Heart right ventricle (tissue), 16 donors: ENCODE measurements around the gene LRRC59. TPM values are rescaled to one million over a fixed set of nuclear protein-coding genes. Genes with fewer than 3 reads are reported as not detected.

Experiments
- ATAC-seq, 8 donors: fragments of 200-7000 bp; cut with Tn5 transposase; one replicate each; pipeline ENCODE4 v1.9.1; 2020; ENCODE audit warnings: mild to moderate bottlenecking in 8 of 8, moderate library complexity in 8 of 8, moderate number of reproducible peaks in 1 of 8
- DNase-seq, 2 donors: peaks; one replicate each; pipeline ENCODE4 v3.0.0-alpha.2; 2020
- H3K27ac ChIP-seq, 10 donors: fragments of 200-600 bp; sonication (generic) in 2 of 10; one replicate each; pipeline versions ENCODE4 v1.5.0 to v1.8.0; 2020 to 2022; ENCODE audit warnings: mild to moderate bottlenecking in 3 of 10
- H3K27me3 ChIP-seq, 7 donors: fragments of 200-600 bp; one replicate each; pipeline ENCODE4 v1.8.0; 2021 to 2022; ENCODE audit warnings: mild to moderate bottlenecking in 2 of 7
- H3K36me3 ChIP-seq, 9 donors: fragments of 200-600 bp; sonication (generic) in 1 of 9; one replicate each; pipeline versions ENCODE4 v1.5.0 to v1.8.0; 2020 to 2022; ENCODE audit warnings: mild to moderate bottlenecking in 2 of 9
- H3K4me1 ChIP-seq, 9 donors: fragments of 200-600 bp; sonication (generic) in 1 of 9; one replicate each; pipeline versions ENCODE4 v1.5.0 to v1.8.0; 2020 to 2022; ENCODE audit warnings: mild to moderate bottlenecking in 4 of 9
- H3K4me3 ChIP-seq, 10 donors: fragments of 200-600 bp; sonication (generic) in 2 of 10; one replicate each; pipeline versions ENCODE4 v1.5.0 to v1.8.0; 2020 to 2022; ENCODE audit warnings: mild to moderate bottlenecking in 7 of 10, moderate library complexity in 2 of 10
- H3K9me3 ChIP-seq, 11 donors: fragments of 200-600 bp in 10 of 11; sonication (generic) in 2 of 11; one replicate each; pipeline versions ENCODE4 v1.5.0 to v1.8.0; 2013 to 2022; ENCODE audit warnings: mild to moderate bottlenecking in 2 of 11, control low read depth in 1 of 11, moderate library complexity in 1 of 11
- CTCF ChIP-seq, 9 donors: fragments of 200-600 bp; sonication (generic) in 2 of 9; IDR thresholded peaks; one replicate each; pipeline versions ENCODE4 v1.5.0 to v1.8.0; 2021 to 2022; ENCODE audit warnings: antibody characterized with exemption in 9 of 9, mild to moderate bottlenecking in 5 of 9, moderate library complexity in 1 of 9
- WGBS, 2 donors: extraction: QIAGEN DNeasy Blood & Tissue Kit; methylation state at CpG; one replicate each; pipeline ENCODE4 v1.1.7; 2013; ENCODE audit warnings: inconsistent platforms in 1 of 2; 5-methylcytosine and 5-hydroxymethylcytosine counted together
- intact Hi-C, 10 donors: fragments of 100-400 bp; cut with DNase I; formaldehyde crosslinking; loops; one replicate each; pipeline versions ENCODE4 v1.11.1 to v1.14.2; 2022
- polyA plus RNA-seq, 2 donors: library from polyadenylated mRNA; stranded (reverse); fragments of 200-250 nt; gene quantifications; one replicate each; pipeline ENCODE4 v1.2.3, GENCODE V29; 2013
- total RNA-seq, 10 donors: library from RNA; stranded (reverse); fragmentation: NEBNext Ultra II Directional in 3 of 10; extraction: Animal tissue kit (Norgen Biotek cat#: 25700) in 3 of 10; gene quantifications; one replicate each; pipeline versions ENCODE4 v1.2.1 to v1.2.4, GENCODE V29; 2021 to 2023
- donor health status: Arrhythmogenic right ventricular cardiomyopathy.
- donor health status: ischemic (EF 13 %, LVEDD 7.1; RV severe dilation, severe dysfunction).
- donor health status: healthy with polysubstance abuse.
- donor health status: DM: no; HTN: yes; CAD: no.
- donor health status: DM: no; HTN: no; CAD: no.
- donor health status: ischemic (EF 25% LVEDD 6.9; RV normal size, moderate dysfunction).
- donor health status: ischemic (EF 25% LVEDD 5.7; RV mildly dilated, moderate dysfunction).
- donor health status: healthy.
- donor health status: DM: yes; HTN: yes; CAD: no.
- donor health status: Ischemic cardiomyopathy.
- donor health status: ischemic (EF 35%, LVEDD 5.7; RV mildly dilated, moderate dysfunction).
- donor health status: nonischemic (EF 11% LVEDD 7.7; RV severe dilation, severe dysfunction).
- donor health status: DM: yes; HTN: yes; CAD: no.
- donor health status: PGD.
- donor health status: ischemic (EF 29% LVEDD 5.4; RV normal size, mild dysfunction).
- donor health status: nonischemic (EF 23%, LVEDD 6.1; RV moderate dilation, normal function).

The LRRC59 gene
- total and polyA plus RNA-seq, 12 donors: 11.4 to 83.1 (median 24.7) TPM

GRCh38 chr17:50443505-50443974 is 46.2 kb upstream of the LRRC59 start:
- Histone ChIP-seq H3K27me3 (no peaks in the 10 kb centered on the region), H3K27ac (no peak overlapping the region), H3K4me3 (no peak overlapping the region), H3K9me3 (no peaks in the 10 kb centered on the region), H3K36me3 (peaks cover 0 to 4% (median 0%) of the 10 kb centered on the region in 9 donors), H3K4me1 (peaks cover 0 to 28% (median 10%) of the 10 kb centered on the region in 9 donors)
- TF ChIP-seq CTCF (IDR thresholded peaks at IDR 0.05): no peak
- intact Hi-C loops: no loop called here
- peak in 3 of 8 donors; percentile 45 to 63 (median 52) for ATAC-seq
- no peak for DNase-seq
- WGBS, 2 donors: 21% methylated on average over 3 of the region's 3 CpGs

GRCh38 chr17:50440838-50441829 is 43.8 kb upstream of the LRRC59 start:
- Histone ChIP-seq H3K4me3 (no peak overlapping the region), H3K36me3 (peaks cover 0 to 12% (median 0%) of the 10 kb centered on the region in 9 donors), H3K4me1 (peaks cover 0 to 17% (median 10%) of the 10 kb centered on the region in 9 donors), H3K27ac (no peak overlapping the region), H3K27me3 (no peaks in the 10 kb centered on the region), H3K9me3 (no peaks in the 10 kb centered on the region)
- WGBS, 2 donors: 86% methylated on average over 10 of the region's 10 CpGs
- DNase-seq (no peak), ATAC-seq (peak in 1 of 8 donors; percentile 12)
- no peak for TF ChIP-seq CTCF (IDR thresholded peaks at IDR 0.05)
- intact Hi-C loops: no loop called here

GRCh38 chr17:50440172-50440837 is 43.0 kb upstream of the LRRC59 start:
- Histone ChIP-seq H3K27ac (no peak overlapping the region), H3K27me3 (no peaks in the 10 kb centered on the region), H3K9me3 (no peaks in the 10 kb centered on the region), H3K36me3 (peaks cover 0 to 12% (median 0%) of the 10 kb centered on the region in 9 donors), H3K4me1 (peaks cover 0 to 17% (median 10%) of the 10 kb centered on the region in 9 donors), H3K4me3 (no peak overlapping the region)
- ATAC-seq: peak in 2 of 8 donors; percentile 29 to 30
- 74 to 82% methylated on average over 4 of the region's 4 CpGs for WGBS, 2 donors
- no peak for TF ChIP-seq CTCF (IDR thresholded peaks at IDR 0.05)
- intact Hi-C loops: no loop called here
- DNase-seq: no peak

GRCh38 chr17:50439008-50439407 is 41.7 kb upstream of the LRRC59 start:
- Histone ChIP-seq H3K27ac (no peak overlapping the region), H3K4me1 (peaks cover 0 to 14% (median 10%) of the 10 kb centered on the region in 9 donors), H3K36me3 (peaks cover 0 to 19% (median 0%) of the 10 kb centered on the region in 9 donors), H3K27me3 (no peaks in the 10 kb centered on the region), H3K9me3 (no peaks in the 10 kb centered on the region), H3K4me3 (no peak overlapping the region)
- DNase-seq (no peak), ATAC-seq (no peak)
- TF ChIP-seq CTCF (IDR thresholded peaks at IDR 0.05): no peak
- WGBS, 2 donors: 96 to 97% methylated on average over 4 of the region's 4 CpGs
- intact Hi-C loops: no loop called here
